Measurements from ENCODE around the gene TENM3.

TENM3 gene

GRCh38 chr4:182495645-182496385 lies 252.6 kb downstream of the TENM3 start:
- in situ Hi-C loops (cut with MboI; ENCODE audit: low sequenced_read_pairs) = no loop called here

GRCh38 chr4:182496408-182496807 lies 253.2 kb downstream of the TENM3 start:
- in situ Hi-C loops (cut with MboI; ENCODE audit: low sequenced_read_pairs) = no loop called here

GRCh38 chr4:182502064-182502463 lies 258.9 kb downstream of the TENM3 start:
- in situ Hi-C loops (cut with MboI; ENCODE audit: low sequenced_read_pairs) = no loop called here

- in situ Hi-C loops (cut with MboI; ENCODE audit: low sequenced_read_pairs) = no loop called here
Observed at GRCh38 chr4:182504463-182504862, 261.3 kb downstream of the TENM3 start.

- in situ Hi-C loops (cut with MboI; ENCODE audit: low sequenced_read_pairs) = no loop called here
Observed at GRCh38 chr4:182507805-182508204, 264.6 kb downstream of the TENM3 start.

GRCh38 chr4:182510836-182511235 lies 267.6 kb downstream of the TENM3 start:
- in situ Hi-C loops (cut with MboI; ENCODE audit: low sequenced_read_pairs) = no loop called here

GRCh38 chr4:182513587-182514291 lies 270.5 kb downstream of the TENM3 start:
- in situ Hi-C loops (cut with MboI; ENCODE audit: low sequenced_read_pairs) = no loop called here

GRCh38 chr4:182518421-182518820 lies 275.2 kb downstream of the TENM3 start:
- in situ Hi-C loops (cut with MboI; ENCODE audit: low sequenced_read_pairs) = no loop called here

GRCh38 chr4:182519528-182519927 lies 276.3 kb downstream of the TENM3 start:
- in situ Hi-C loops (cut with MboI; ENCODE audit: low sequenced_read_pairs) = no loop called here

- in situ Hi-C loops (cut with MboI; ENCODE audit: low sequenced_read_pairs) = no loop called here
Observed at GRCh38 chr4:182521011-182521410, 277.8 kb downstream of the TENM3 start.

GRCh38 chr4:182528819-182529218 lies 285.6 kb downstream of the TENM3 start:
- in situ Hi-C loops (cut with MboI; ENCODE audit: low sequenced_read_pairs) = no loop called here

- in situ Hi-C loops (cut with MboI; ENCODE audit: low sequenced_read_pairs) = no loop called here
Observed at GRCh38 chr4:182530451-182530850, 287.2 kb downstream of the TENM3 start.

GRCh38 chr4:182531555-182532162 lies 288.5 kb downstream of the TENM3 start:
- in situ Hi-C loops (cut with MboI; ENCODE audit: low sequenced_read_pairs) = no loop called here

- in situ Hi-C loops (cut with MboI; ENCODE audit: low sequenced_read_pairs) = no loop called here
Observed at GRCh38 chr4:182532441-182532840, 289.2 kb downstream of the TENM3 start.

GRCh38 chr4:182533964-182534363 lies 290.8 kb downstream of the TENM3 start:
- in situ Hi-C loops (cut with MboI; ENCODE audit: low sequenced_read_pairs) = no loop called here

- in situ Hi-C loops (cut with MboI; ENCODE audit: low sequenced_read_pairs) = no loop called here
Observed at GRCh38 chr4:182536221-182536811, 293.1 kb downstream of the TENM3 start.

- in situ Hi-C loops (cut with MboI; ENCODE audit: low sequenced_read_pairs) = no loop called here
Observed at GRCh38 chr4:182537031-182537795, 294.0 kb downstream of the TENM3 start.

- in situ Hi-C loops (cut with MboI; ENCODE audit: low sequenced_read_pairs) = no loop called here
Observed at GRCh38 chr4:182538031-182538430, 294.8 kb downstream of the TENM3 start.

GRCh38 chr4:182540496-182540895 lies 297.3 kb downstream of the TENM3 start:
- in situ Hi-C loops (cut with MboI; ENCODE audit: low sequenced_read_pairs) = no loop called here

- in situ Hi-C loops (cut with MboI; ENCODE audit: low sequenced_read_pairs) = no loop called here
Observed at GRCh38 chr4:182547435-182547834, 304.2 kb downstream of the TENM3 start.

- in situ Hi-C loops (cut with MboI; ENCODE audit: low sequenced_read_pairs) = no loop called here
Observed at GRCh38 chr4:182548156-182548555, 305.0 kb downstream of the TENM3 start.
